GM19238 (cell line): Measurements from ENCODE around the gene TENM4.
"Not testable (repeated sequence)": the region's sequence is repeated elsewhere in the genome, so short reads cannot be mapped to it uniquely, and the experiment has no call there.

ENCODE experiments used
- DNase-seq: peaks from one replicate; pipeline ENCODE4 v3.0.0; 2011; ENCODE audit warnings: low spot score; ENCODE audit not compliant: insufficient read length

TENM4 gene

GRCh38 chr11:78914503-78914902 is 526.3 kb downstream of the TENM4 start:
- no peak for DNase-seq

DNA sequence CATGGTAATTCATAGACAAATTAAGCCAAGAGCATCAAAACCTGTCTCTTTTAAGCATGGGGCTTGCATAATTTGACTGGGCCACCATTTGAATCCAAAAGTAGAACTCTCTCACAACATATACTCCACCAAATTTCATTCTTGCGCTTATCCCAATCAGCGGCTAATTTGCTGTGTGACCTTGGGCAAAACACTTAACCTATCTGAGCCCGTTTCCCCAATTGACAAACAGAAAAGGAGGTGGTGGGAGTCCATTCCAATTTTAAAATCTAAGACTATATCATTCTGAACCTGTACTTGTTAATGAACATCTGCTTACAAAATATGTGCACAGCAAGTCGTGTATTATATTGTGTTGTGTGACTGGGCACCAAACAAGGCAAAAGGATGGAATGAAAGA is 528.1 kb downstream of the TENM4 start:
- DNase-seq, result no peak

- DNase-seq, result no peak
These were observed 530.5 kb downstream of the TENM4 start for GRCh38 chr11:78910322-78910721.

DNA sequence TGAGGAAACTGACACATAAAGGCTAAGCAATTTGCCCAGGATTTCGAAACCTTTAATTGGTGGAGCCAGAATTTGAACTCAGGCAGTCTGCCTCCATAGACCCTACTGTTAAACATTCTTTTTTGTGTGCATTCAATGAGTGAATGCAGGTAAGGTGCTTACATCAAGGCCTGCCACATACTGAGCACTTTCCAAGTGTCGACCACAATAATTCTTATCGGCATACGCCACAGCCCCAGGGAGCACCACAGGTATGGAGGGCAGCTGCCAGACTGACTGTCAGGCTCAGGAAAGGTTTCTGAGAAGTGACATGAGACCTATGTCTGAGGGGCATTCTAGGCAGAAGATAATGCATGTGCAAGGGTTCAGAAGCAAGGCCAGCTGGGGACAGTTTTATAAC is 531.4 kb downstream of the TENM4 start:
- DNase-seq, result no peak

DNA sequence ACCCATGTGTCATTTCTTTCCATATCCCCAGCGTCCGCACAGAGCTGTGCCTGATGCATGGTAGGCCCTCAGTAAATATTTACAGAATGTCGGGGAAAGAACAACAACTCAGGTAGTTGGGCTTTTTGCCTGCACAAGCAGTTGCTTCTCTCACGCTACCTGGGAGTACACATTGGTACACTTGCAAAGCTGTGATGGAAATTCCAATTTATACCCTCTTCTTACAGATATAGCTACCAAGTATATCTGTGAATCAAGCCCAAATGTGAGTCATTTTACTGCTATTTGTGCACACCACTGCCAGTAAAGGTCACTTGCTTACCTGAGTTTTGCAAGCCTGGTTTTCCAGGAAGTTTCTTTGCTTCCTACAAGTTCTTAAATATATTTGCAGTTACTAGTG is 533.2 kb downstream of the TENM4 start:
- no peak for DNase-seq

DNA sequence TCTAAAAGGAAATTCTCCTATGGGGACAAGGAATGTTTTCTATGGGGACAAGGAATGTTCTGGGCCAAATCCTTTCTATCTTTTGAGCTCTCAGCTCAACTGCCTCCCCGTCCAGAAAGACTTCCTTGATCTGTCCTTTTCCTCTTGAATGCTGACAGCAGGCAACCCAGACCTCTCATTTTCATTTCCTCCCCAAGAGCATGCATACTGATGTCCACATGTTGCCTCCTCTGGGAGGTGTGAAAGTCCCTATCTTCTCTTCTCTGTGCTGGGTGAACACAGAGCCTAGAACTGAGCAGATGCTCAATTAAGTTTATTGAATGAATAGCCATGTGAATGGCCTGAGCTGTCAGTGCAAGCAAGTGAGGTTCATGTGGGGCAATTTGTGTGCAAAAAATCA is 534.3 kb downstream of the TENM4 start:
- DNase-seq, result no peak

DNA sequence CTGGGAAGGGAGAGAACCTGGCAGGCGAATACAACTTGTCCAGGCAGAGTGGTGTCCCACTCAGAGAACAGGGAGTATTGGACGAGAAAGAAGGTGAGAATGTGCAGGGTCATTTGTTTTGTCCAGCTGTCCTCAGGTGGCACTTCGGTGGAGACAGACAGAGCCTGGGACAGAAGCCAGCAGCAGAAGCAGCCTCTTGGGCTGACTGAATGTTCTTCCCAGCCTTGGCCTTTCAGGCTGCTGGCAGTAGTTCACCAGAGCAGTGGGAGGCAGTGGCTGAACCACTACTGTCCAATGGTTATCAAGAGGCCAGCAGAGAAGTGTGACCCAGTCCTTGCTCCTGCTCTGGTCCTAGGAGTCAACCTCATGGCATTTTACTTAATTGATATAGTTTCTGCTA is 535.1 kb downstream of the TENM4 start:
- no peak for DNase-seq

DNA sequence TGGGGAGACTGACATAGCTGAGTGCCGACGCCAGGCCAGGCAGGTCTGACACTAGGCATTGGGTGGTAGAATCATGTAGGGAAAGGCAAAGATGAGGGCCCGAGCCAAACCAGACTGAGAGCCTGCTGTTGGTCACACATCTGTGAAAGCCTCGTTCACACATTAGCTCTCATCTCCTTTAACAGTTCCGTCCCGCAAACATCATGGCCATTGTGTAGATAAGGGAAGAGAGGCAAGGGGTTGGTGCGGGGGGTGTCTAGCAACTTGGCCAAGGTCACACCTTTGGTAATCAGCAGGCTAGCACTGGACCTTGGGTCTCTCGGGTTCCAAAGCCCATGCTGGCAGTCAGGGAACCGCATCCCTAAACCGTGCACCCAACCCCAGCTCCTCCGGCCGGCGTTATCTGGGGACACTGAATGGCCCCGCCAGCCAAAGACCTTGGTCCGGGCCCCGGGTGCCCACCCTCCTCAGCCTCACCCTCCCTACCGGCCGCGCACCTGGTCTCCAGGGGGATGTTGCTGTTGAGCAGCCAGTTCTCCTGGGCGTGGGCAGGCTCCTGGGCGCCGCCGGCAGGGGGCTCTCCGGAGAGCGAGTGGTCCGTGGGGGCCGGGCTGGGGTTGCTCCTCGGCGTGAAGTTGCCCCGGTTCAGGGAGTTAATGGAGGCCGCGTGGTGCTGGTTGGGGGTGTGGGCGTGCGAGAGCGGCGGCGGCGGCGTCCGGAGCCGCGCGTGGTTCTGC is 537.9 kb downstream of the TENM4 start:
- no peak for DNase-seq

DNA sequence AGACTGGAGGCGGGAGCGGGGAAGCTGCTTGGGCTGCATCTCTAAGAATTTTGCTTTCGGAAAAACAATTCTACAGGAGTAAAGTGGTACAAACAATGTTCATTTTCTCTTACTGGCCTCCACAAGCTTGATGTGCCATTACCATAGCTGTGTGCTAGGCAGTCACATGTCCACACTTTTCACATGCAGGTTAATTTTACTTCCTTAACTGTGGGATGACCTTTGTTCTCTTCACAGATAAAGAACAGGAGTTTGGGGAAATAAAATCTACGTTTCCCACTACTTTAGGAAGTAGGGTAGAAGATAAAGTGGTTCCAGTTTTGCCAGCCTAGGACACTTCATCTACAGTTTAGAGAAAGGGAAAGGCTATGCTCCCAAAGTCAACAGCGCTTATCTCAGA is 539.0 kb downstream of the TENM4 start:
- no peak for DNase-seq

DNA sequence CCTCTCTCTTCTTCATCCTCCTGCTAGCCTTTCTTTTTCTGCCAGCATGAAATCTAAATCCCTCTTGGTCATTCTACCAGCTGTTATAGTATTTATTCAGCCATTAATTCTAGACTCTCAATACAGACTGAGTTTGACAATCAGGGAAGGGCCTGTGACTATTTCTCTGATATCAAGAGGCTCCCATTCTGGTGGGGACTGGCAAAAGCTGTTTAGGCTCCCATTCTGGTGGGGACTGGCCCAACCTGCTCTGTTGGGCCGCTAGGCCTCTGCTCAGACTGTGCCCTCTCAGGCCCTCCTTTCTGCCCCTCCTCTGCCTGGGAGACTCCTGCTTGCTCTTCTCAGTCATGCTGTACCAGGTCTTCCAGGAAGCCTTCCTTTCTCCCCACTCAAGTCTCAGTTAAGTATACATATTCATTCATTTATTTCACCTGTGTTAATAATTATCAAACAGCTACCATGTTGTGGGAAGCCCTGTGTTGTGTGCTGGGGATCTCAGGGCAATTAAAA is 542.5 kb downstream of the TENM4 start:
- no peak for DNase-seq

DNA sequence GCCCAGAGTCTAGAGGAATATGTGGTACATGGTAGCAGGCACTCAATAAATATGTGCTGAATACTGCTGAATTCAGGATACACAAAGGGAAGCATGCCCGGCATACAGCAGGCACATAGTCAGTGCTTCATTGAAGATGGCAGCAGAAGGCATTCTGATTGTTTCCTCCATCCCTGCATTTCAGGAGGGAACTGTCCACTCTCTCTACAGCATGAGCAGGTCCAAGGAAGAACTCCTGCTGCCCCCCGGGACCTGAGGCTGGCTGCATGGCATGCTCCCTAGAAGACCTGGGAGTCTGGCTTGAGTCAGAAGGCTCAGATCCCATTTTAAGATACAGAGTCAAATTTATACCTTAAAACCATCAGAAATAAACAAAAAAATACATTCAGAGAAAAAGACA is 546.8 kb downstream of the TENM4 start:
- no peak for DNase-seq

DNA sequence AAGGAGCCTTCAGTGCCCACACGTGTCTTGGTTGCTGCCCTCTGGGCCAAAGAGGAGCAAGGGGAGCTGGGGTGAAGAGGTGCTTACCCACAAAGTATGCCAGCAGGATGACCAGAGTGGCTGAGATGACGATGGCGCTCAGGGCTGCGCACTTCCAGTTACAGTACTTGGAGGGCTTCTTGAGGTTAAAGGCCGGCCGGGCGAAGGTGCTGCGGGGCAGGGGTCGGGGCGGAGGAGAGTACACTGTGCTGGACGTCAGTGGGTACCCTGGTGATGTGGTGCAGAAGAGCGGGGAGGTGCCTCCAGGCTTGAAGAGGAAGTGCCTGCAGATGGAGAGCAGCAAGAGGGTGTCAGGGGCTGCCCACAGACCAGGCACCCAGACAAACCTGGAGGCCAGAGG is 551.1 kb downstream of the TENM4 start:
- DNase-seq, result no peak

DNA sequence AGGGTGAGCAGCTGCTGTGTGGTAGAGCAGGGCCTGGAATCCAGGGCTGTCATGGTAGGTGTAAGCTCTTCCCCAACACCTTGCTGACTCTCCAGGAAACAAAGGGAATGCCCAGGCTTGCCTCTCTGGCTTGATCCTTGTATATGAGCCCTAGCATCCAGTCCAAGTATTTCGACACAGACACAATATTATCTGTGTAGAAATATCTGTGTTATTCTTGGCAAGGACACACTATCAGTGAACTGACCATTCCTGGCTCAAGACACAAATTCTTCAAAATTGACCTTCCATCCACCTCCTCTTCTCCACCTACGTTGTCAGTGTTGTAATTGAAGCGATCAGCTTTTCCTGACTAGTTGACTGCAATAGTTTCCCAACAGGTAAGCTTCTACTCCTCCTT is 554.2 kb downstream of the TENM4 start:
- no peak for DNase-seq

DNA sequence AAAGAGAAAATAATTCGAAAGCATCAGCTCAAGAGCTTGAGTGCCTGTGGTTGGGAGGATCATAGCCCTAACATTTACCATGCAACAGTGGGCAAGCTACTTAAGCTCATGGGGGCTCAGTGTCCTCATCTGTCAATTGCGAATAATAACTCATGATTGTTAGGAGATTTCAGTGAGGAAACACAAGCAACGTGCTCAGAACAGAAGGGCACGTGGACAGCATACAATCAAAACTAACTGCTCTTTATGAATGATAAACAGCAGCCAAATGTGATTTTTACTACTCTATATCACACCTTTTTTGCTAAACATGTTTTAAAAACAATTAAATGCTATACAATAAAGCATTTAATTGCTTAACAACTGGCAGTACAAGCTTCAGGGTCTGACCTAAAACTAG is 556.1 kb downstream of the TENM4 start:
- DNase-seq, result no peak

DNA sequence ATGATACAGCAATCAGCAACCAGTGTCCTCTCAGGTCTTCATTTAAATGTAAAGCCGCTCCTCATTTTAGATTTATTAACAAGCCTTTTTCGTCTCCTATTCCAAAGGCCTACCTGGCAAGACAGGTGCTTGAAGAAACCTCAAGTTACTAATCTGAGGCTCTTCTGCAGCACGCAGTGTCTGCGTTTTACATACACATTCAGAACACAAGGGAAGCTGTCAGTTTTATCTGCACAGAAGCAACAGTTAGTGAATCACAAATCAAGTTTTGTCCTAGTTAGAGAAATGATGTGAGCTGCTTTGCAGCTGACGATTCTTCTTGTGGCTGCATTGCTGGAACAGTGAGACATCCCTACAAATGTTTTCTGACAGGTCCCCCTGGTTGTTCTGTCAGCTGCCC is 557.3 kb downstream of the TENM4 start:
- no peak for DNase-seq

DNA sequence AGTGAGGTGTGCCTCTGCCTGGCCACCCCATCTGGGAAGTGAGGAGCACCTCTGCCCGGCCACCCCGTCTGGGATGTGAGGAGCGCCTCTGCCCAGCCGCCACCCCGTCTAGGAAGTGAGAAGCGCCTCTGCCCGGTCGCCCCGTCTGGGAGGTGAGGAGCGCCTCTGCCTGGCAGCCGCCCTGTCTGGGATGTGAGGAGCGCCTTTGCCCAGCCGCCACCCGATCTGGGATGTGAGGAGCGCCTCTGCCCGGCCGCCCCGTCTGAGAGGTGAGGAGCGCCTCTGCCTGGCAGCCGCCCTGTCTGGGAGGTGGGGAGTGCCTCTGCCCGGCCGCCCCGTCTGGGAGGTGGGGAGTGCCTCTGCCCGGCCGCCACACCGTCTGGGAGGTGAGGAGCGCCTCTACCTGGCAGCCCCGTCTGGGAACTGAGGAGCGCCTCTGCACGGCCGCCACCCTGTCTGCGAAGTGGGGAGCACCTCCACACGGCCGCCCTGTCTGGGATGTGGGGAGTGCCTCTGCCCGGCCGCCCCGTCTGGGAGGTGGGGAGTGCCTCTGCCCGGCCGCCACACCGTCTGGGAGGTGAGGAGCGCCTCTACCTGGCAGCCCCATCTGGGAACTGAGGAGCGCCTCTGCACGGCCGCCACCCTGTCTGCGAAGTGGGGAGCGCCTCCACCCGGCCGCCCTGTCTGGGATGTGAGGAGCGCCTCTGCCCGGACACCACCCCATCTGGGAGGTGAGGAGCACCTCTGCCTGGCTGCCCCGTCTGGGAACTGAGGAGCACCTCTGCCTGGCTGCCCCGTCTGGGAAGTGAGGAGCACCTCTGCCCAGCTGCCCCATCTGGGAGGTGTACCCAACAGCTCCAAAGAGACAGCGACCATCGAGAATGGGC is 561.5 kb downstream of the TENM4 start:
- not testable (repeated sequence) for DNase-seq

- DNase-seq, result no peak
These were observed 562.2 kb downstream of the TENM4 start for GRCh38 chr11:78878631-78879030.

GRCh38 chr11:78876676-78877075 is 564.2 kb downstream of the TENM4 start:
- no peak for DNase-seq

- DNase-seq, result no peak
These were observed 570.2 kb downstream of the TENM4 start for GRCh38 chr11:78870655-78871054.

DNA sequence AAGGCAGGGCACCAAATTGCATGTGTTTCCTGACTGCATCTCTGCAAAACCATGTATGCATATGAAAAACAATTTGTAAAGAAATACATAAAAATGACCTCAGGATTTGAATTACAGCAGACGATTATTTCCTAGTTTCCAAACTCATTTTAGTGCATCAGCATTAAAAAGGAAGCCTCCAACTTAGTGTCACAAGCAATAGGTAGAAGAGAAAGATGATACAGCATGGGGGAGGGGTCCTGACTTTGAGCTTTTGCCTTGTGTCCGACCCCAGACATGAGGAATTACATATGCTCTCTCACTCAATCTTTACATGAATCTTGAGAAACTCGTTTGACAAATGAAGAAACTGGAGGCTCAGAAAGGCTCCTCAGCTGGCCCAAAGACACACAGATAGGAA is 571.5 kb downstream of the TENM4 start:
- DNase-seq, result no peak

GRCh38 chr11:78868563-78868962 is 572.3 kb downstream of the TENM4 start:
- no peak for DNase-seq

DNA sequence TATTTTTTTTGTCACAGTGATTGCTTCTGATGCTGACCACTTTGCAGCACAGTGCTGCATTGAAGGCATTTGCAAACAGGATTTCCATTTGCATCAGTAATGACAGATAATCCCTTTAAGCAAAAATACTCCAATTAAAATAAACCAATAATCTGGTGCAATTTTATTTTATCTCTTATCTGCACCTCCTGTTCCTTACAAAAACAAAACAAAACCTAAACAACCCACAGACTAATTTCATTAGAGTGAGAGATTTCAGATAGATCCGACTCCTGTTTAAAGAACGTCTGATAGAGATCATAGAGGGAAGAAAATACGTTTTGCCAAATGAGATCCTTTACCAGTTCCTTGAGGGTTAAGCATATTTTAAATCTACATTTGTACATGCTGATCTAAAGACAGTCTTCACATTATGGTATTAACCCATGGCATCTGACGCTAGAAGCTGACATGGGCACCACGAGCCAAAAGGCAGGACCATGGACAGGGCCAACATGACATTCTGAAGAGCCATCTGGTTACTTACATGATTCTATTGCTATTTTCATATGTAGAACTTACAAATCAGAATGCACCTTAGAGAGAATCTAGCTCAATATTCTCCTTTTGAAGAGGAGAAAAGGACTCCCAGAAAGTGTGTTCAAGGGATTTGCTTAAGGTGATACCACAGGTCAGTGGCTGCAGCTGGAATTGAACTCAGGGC is 580.0 kb downstream of the TENM4 start:
- no peak for DNase-seq
